Raji (cell line): ENCODE results near the gene SRPK3.

Experiments used
- POLR2A ChIP-seq: IDR thresholded peaks from 2 replicates; pipeline ENCODE4 v1.6.1; 2011; ENCODE audit warnings: low read depth, low read length, control low read depth; ENCODE audit not compliant: insufficient read depth

SRPK3 gene, protein sequence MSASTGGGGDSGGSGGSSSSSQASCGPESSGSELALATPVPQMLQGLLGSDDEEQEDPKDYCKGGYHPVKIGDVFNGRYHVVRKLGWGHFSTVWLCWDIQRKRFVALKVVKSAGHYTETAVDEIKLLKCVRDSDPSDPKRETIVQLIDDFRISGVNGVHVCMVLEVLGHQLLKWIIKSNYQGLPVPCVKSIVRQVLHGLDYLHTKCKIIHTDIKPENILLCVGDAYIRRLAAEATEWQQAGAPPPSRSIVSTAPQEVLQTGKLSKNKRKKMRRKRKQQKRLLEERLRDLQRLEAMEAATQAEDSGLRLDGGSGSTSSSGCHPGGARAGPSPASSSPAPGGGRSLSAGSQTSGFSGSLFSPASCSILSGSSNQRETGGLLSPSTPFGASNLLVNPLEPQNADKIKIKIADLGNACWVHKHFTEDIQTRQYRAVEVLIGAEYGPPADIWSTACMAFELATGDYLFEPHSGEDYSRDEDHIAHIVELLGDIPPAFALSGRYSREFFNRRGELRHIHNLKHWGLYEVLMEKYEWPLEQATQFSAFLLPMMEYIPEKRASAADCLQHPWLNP

DNA sequence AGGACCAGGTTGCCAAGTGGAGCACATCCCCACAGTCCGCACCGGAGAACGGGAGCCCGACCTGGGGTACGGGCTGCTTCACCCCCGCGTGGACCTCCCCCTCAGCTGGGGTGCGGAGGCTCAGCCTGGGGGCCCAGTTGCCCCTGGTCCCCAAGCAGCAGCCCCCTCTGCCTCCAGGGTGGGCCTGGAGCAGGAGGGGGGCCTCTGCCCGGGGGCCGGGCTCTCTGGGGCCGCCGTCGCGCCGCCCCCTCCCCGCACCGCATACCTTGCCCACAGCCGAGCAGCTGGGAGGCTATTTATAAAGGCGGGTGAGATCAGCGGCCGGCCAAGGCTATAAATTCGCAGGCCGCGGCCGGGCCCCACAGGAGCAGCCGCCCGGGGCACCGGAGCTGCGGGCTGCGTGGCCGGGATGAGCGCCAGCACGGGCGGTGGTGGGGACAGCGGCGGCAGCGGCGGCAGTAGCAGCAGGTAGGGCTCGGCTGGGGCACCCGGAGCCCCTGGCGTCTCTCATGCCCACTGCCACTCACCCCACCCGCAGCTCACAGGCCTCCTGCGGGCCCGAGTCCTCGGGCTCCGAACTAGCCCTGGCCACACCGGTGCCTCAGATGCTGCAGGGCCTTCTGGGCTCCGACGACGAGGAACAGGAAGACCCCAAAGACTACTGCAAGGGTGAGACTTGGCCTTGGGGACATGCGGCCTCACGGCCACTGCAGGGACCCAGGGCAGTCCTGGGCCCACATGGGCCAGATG, at the start of gene SRPK3:
Gene SRPK3 (plus strand): TSS at position 364 of the 750 bp plus-strand sequence. CDS start 46 bp downstream, at position 410.
- no peak for TF ChIP-seq POLR2A

DNA sequence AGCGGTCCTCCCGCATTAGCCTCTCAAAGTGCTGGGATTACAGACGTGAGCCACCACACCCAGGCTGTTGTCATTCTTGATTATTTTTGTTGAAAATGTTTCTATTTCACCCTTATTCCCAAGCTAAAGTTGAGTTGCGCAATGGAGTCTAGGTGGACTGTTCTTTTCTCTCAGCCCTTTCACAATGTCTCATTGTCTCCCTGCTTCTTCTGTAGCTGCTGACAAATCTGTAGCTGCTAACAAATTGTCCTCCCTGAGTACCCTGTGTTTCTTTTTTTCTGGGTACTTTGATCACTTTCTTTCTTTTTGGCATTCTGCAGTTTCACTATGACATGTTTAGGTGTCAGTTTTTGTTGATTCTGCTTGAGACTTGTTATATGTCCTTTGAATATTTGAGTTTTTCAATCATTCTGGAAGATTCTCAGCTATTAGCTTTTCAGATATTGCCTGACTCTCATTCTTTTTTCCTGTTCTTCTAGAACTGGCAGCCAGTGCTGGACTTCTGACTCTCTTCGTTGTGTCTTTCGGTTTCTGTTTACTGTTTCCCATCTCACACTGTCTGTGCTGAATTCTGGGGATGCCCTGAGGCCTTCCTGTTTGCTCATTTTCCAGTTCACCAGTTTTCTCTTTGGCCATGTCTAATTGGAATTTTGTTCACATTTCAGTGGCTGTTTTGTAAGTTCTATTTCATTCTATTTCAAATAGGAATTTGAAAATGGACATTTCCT, 49.6 kb upstream of the SRPK3 start:
- no peak for TF ChIP-seq POLR2A

DNA sequence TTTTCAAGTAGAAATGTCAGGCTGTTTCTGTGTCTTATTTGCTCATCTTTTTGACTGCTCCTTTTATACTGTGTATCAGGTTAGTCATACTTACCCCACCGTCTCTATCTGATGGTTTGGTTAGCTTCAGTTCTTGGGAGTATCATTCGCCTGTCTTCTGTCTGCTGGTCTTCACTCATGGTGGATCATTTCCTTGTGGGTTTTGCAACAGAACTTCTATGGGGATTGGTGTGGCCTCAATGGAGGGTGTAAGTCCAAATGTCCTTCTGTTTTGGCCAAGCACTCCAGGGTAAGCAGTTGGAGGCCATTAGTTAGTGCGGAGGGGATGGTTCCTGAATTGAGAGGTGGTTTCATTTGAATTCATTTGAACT, 49.0 kb upstream of the SRPK3 start:
- TF ChIP-seq POLR2A: no peak

DNA sequence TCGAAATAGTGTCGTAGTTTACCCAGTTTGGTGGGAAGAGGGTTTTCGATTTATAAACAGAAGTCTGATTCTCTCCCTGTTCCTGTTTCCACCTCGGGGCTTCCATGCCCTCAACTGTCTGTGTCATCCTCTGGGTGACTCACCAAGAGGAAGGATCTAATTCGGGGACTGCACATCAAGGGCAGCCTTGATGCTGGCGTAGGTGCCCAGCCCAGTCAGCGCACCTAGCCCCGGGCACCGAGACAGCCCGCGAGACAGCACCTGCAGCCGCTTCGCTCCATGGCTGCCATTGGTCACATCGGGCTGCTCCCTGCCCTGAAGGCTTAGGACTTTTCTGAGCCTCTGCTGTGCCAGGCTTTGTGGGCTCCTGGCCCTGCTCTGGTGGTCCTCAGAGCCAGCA, 48.4 kb upstream of the SRPK3 start:
- TF ChIP-seq POLR2A: no peak

DNA sequence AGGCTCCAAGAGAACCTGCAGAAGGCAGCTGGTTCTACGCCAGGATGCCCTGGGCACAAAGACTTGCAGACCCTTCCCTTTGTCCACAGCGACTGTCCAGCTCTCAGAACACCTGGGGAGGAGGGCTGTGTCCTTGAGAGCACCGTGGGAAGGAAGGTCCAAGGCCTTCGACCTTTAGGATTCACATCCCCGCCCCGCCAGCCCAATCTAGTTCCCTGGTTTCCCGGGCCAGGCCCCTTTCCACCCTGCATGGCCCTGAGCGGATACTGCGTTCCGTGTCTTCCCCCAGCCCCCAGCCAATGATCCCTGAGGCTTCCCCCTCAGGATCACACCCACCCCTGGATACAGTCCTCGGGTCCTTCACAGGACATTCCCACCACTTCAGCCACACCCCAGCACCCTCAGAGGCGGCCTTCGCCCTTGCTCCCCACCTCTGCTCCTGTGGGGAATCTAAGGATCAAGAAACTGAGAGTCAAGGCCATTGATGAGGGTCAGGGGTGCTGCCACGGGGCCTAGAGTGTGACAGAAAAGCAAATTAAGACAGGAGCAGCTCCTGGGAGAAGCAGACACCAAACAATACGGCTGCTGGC, 47.1 kb upstream of the SRPK3 start:
- no peak for TF ChIP-seq POLR2A

DNA sequence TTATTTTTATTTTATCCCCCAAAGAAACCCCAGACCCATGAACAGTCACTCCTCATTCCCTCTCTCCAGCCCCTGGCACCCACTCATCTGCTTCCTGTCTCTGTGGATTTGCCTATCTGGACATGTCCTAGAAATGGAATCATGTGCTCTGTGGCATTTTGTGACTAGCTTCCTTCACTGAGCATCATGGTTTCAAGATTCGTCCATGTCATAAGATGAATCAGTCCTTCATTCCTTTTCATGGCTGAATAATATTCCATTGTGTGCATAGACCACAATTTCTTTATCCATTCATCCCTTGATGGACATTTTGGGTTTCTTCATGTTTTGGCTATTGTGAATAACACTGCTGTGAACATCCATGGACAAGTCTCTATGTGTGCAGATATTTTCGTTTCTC, 46.0 kb upstream of the SRPK3 start:
- TF ChIP-seq POLR2A: no peak

DNA sequence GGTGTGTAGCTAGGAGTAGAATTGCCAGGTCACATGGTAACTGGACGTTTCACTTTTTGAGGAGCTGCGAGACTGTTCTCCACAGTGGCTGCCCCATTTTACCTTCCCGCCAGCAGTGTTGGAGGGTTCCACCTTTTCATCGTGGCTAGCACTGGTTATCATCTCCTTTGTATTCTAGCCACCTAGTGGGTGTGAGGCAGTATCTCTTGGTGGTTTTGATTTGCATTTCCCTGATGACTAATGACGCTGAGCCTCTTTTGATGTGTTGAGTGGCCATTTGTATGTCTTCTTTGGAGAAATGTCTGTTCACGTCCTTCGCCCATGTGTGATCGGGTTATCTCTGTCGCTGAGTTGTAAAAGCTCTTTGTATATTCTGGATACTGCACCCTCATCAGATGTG, 45.6 kb upstream of the SRPK3 start:
- TF ChIP-seq POLR2A: no peak

DNA sequence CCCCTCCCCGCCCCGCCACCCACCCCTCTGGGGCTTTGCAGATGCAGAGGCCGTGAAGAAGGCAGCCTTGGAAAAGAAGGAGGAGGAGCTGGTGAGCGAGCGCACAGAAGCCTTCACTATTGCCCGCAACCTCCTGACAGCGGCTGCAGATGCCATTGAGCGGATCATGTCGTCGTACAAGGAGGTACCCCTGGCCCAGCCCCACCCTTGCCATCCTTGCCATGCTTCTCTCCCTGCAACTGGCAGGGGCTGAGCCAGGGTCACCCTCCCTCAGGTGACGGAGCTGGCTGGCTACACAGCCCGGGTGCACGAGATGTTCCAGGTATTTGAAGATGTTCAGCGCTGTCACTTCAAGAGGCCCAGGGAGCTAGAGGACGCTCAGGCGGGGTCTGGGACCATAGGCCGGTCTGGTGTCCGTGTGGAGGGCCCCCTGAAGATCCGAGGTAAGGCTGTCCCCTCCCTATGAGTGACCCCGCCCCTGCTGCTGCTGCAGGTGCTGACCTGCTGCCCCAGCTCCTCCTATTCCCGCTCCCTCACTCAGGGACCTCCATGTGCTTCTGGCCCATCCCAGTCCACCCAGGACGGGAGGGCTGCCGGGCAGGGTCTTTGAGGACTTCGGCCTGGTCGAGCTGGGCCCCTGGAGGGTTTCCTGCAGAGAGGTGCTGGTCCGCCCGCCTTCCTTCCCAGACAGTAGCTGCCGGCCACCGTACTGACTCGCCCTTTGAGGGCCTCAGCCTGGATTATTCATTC, 44.6 kb upstream of the SRPK3 start:
- no peak for TF ChIP-seq POLR2A

DNA sequence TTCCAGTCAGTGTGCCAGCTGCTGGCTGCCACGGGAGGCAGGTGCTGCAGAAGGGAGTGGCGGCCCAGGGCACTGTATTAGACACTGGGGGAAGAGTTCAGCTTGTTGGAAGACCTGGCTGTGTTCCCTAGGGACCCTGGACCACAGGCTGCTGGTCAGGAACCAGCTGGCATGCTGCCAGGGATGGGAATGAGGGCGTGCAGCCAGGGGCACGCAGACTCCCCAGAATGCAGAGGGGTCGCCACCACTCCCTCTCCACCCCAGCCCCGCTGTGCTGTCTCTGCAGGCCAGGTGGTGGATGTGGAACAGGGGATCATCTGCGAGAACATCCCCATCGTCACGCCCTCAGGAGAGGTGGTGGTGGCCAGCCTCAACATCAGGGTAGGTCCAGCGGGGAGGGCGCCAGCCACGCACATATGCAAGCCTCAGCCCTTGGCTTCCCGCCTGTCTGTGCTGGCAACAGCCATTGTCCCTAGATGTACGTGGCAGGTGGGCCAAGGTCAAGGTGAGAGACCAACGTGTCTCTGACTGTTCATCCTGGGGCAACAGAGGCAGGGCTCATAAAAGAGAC, 43.9 kb upstream of the SRPK3 start:
- TF ChIP-seq POLR2A: no peak

DNA sequence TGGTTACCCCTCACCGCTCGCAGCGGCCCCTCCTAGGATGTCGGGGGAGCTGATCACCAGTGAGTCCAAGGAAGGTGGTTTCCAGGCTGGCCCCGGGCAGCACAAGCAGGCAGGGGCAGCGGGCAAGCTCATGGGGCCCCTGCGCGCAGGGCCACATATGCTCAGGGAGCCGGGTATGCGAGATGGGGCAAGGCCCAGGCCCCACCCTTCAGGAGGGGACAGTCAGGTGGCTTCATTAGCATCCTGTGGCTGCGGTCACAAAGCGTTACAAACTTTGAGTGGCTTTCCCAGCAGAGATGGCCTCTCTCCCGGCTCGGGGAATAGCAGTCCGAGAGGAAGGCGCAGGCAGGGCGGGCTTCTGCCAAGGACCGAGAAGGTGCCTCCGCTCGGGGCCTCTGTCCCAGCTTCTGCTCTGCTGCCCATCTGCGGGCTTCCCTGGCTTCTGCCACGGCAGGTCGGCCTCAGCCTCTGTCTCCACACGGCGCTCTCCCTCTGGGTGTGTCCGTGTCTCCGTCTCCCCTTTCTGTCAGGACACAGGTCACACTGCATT, 42.7 kb upstream of the SRPK3 start:
- no peak for TF ChIP-seq POLR2A

DNA sequence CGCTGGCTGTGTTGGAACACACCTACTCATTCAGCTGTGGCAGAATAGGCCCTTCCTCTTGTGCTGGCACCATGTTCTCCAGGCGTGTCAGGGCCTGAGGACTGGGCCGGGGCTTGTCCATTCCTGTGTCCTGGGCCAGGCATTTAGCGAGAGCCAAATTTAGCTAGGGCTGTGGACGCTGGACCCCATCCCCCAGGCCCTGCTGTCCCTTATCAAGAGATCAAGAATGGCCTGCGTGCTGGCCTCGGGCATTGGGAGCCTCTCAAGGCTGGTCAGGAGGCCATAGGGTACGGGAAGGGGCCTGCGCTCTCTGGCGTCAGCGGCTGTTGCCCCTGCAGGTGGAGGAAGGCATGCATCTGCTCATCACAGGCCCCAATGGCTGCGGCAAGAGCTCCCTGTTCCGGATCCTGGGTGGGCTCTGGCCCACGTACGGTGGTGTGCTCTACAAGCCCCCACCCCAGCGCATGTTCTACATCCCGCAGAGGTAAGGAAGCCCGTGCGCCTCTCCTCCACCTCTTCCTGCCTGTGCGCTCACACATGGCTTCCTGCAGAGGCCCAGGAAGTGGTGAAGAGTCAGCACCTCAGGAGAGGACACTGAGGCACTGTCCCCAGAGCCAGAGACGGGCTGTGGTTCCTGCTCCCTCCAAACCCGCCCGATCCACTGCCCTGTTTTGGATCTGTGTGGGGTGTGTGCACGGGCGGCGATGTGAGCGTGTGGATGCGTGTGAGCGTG, 40.9 kb upstream of the SRPK3 start:
- no peak for TF ChIP-seq POLR2A

DNA sequence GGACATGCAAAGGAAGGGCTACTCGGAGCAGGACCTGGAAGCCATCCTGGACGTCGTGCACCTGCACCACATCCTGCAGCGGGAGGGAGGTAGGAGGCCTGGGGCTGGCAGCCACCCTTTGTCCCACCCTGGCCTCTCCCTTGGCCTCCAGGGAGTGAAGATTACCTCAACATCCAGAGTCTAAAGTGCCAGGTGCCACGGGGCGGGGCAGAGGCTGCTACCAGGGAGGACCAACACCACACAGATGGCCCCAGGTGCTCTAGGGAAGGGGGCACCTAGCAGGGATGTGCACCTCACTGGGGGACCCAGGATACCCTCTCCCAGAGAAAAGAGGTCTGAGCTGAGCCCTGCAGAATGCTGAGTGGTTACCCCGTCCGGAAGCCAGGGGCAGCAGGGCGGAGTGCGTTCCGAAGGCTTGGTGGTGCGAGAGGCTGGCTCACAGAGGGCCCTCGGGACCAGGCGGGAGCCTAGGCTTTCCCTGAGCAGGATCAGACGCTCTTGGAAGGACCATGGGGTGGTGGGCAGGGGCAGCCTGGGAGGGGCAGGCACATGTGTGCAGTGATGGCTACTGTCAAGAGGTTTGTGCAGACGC, 40.1 kb upstream of the SRPK3 start:
- TF ChIP-seq POLR2A: no peak

DNA sequence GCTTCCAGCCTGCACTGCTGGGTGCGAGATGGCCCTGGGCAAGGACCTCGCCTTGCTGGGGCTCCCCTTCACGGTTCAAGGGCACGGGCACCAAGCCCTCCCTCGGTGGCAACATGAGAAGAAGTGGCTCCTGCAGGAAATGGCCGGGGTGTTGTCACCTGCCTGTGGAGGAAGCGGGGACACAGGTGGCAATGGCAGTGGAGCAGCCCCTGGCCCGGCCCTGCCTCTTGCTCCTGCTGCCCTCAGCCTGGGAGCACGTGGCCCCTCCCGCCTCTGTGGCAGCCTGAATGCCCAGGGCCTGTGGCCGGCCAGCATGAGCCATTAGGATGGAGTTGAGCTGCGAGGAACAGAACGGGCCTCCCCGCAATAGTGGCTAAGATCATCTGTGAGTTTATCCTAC, 39.4 kb upstream of the SRPK3 start:
- no peak for TF ChIP-seq POLR2A
